Measurements from ENCODE around the gene OVCH1. TPM values are rescaled to one million over a fixed set of nuclear protein-coding genes. Genes with fewer than 3 reads are reported as not detected.

Gene OVCH1
- total RNA-seq, 1 donor from 2014 or later, result not detected

DNA sequence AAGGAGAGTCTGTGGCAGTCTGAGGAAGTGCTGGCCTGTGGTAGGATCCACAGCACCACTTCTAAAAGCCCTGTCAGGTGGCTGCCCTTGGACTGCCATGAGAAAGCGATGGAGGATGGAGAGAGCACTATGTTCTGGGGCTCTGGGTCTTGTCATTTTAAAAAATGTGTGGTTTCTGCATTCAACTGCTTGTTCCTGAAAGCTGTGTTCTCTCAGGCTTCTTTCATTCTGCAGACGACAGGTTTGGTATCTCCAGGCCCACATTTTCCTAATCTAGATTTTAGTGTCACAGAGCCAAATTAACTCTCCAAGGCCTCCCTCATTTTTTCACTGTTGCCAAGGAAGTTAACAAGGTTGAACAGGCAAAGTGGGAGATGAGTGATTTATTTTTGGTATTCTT, 10.5 kb downstream of the OVCH1 start:
- DNase-seq (ENCODE audit: low read depth), result no peak
- H3K27me3 ChIP-seq (ENCODE audit: control insufficient read depth, insufficient read depth, low read length), result no peaks in the 10 kb centered on the region
- H3K4me3 ChIP-seq (ENCODE audit: low read depth, low read length), result no peak overlapping the region
- TF ChIP-seq, protein P1, sequence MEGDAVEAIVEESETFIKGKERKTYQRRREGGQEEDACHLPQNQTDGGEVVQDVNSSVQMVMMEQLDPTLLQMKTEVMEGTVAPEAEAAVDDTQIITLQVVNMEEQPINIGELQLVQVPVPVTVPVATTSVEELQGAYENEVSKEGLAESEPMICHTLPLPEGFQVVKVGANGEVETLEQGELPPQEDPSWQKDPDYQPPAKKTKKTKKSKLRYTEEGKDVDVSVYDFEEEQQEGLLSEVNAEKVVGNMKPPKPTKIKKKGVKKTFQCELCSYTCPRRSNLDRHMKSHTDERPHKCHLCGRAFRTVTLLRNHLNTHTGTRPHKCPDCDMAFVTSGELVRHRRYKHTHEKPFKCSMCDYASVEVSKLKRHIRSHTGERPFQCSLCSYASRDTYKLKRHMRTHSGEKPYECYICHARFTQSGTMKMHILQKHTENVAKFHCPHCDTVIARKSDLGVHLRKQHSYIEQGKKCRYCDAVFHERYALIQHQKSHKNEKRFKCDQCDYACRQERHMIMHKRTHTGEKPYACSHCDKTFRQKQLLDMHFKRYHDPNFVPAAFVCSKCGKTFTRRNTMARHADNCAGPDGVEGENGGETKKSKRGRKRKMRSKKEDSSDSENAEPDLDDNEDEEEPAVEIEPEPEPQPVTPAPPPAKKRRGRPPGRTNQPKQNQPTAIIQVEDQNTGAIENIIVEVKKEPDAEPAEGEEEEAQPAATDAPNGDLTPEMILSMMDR (IDR thresholded peaks at IDR 0.05; ENCODE audit: insufficient read depth, low read length, poor library complexity, severe bottlenecking), result no peak
- H3K36me3 ChIP-seq (ENCODE audit: control insufficient read depth, insufficient read depth, low read length), result no peaks in the 10 kb centered on the region

DNA sequence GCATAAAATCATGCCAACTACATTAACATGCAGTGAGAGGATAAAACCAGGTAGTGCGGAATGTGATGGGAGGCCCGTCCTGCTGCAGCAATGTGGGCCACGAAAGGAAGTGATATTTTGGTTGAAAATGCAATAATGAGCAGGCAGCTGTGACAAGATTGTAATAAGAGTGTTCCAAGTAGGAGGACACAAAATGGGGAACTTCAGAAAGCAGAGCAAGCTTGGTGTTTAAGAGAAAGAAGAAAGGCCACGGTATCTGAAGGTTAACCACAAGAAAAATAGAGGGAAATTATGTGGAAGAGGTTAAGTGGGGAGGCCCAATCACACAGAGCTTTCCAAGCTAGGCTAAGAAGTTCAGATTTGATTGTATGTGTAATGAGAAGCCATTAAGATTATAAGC, 34.3 kb downstream of the OVCH1 start:
- Histone ChIP-seq H3K4me3 (ENCODE audit: low read depth, low read length) (no peak overlapping the region), H3K36me3 (ENCODE audit: control insufficient read depth, insufficient read depth, low read length) (no peaks in the 10 kb centered on the region), H3K27me3 (ENCODE audit: control insufficient read depth, insufficient read depth, low read length) (no peaks in the 10 kb centered on the region)
- DNase-seq (ENCODE audit: low read depth), result no peak
- TF ChIP-seq, protein P1 (IDR thresholded peaks at IDR 0.05; ENCODE audit: insufficient read depth, low read length, poor library complexity, severe bottlenecking), result no peak

DNA sequence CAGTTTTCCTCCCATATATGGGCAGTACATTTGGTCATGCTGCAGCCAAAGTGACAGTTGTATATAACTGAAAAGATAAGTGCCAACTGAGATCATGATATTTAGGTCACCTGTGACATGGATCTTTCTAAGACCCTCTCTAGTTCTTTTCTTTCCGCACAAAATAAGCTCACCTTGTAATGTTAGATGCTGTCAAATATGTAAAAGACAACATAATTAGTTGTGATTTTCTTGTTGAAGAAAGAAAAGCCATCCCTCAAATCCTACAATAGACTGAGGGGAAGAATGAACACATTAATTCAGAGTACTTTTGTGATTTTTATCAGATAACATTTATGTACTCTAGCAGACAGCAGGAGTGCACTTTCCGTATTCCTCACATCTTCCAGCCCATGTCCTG, 37.4 kb downstream of the OVCH1 start:
- TF ChIP-seq, protein P1 (IDR thresholded peaks at IDR 0.05; ENCODE audit: insufficient read depth, low read length, poor library complexity, severe bottlenecking), result no peak
- H3K27me3 ChIP-seq (ENCODE audit: control insufficient read depth, insufficient read depth, low read length), result no peaks in the 10 kb centered on the region
- no peaks in the 10 kb centered on the region for H3K36me3 ChIP-seq (ENCODE audit: control insufficient read depth, insufficient read depth, low read length)
- DNase-seq (ENCODE audit: low read depth), result no peak
- no peak overlapping the region for H3K4me3 ChIP-seq (ENCODE audit: low read depth, low read length)

DNA sequence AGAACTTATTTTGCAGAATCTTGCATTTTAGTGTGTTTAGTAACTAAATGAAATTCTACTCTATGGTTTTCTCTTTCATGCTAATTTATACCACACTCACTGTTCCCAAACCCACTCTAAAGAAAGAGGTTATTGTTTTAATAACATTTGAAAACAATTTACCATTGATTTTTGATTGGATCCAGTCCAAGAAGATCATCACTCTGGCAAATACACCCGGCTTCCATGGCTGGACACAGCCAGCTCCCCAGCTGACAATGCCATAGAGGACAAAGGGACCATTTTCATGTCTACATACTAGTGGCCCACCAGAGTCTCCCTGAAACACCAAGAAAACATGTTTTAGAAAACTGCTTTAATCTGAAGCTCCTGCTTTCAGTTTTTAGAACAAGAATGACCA, 42.4 kb downstream of the OVCH1 start:
- no peak for DNase-seq (ENCODE audit: low read depth)
- H3K4me3 ChIP-seq (ENCODE audit: low read depth, low read length), result no peak overlapping the region
- TF ChIP-seq, protein P1 (IDR thresholded peaks at IDR 0.05; ENCODE audit: insufficient read depth, low read length, poor library complexity, severe bottlenecking), result no peak
- no peaks in the 10 kb centered on the region for H3K36me3 ChIP-seq (ENCODE audit: control insufficient read depth, insufficient read depth, low read length)
- H3K27me3 ChIP-seq (ENCODE audit: control insufficient read depth, insufficient read depth, low read length), result no peaks in the 10 kb centered on the region

DNA sequence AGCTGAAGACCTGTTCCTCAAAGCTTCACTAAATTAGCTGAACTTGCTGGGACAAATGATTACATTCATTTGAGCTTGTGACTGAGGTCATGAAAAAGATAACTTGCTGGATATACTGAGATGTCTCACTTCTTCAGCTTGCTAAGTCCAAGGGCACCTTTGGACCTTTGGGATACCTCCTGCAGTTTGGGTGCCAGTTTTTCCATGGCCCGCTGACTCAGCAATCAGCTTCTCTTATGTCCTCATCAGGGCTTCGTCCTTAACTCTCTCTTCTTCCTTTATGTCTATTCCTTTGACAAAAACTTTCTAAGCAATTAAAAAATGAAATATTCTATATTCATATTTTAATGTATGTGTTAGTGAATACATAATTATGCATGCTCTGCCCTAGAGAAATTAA, 45.6 kb downstream of the OVCH1 start:
- Histone ChIP-seq H3K27me3 (ENCODE audit: control insufficient read depth, insufficient read depth, low read length) (no peaks in the 10 kb centered on the region), H3K36me3 (ENCODE audit: control insufficient read depth, insufficient read depth, low read length) (no peaks in the 10 kb centered on the region), H3K4me3 (ENCODE audit: low read depth, low read length) (no peak overlapping the region)
- TF ChIP-seq, protein P1 (IDR thresholded peaks at IDR 0.05; ENCODE audit: insufficient read depth, low read length, poor library complexity, severe bottlenecking), result no peak
- DNase-seq (ENCODE audit: low read depth), result no peak

DNA sequence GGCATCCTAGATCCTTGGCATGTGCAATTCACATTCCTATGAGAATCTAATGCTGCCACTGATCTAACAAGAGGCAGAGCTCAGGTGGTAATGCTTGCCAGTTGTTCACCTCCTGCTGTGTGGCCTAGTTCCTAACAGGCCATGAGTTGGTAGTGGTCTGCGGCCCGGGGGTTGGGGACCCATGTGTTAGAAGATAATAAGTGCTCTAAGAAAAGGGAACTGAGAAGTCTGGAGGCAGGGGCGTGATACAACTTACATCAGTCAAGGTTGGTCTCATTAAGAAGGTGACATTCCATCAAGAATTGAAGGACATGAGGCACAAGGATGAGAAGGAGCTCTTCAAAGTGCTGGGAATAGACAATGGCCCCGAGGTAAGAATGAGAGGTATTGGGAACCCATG, 49.3 kb downstream of the OVCH1 start:
- no peaks in the 10 kb centered on the region for H3K27me3 ChIP-seq (ENCODE audit: control insufficient read depth, insufficient read depth, low read length)
- H3K4me3 ChIP-seq (ENCODE audit: low read depth, low read length), result no peak overlapping the region
- no peak for DNase-seq (ENCODE audit: low read depth)
- H3K36me3 ChIP-seq (ENCODE audit: control insufficient read depth, insufficient read depth, low read length), result no peaks in the 10 kb centered on the region
- TF ChIP-seq, protein P1 (IDR thresholded peaks at IDR 0.05; ENCODE audit: insufficient read depth, low read length, poor library complexity, severe bottlenecking), result no peak

All from kidney epithelial cell (primary cell).